ENCODE measurements around the gene DTHD1. TPM values are rescaled to one million over a fixed set of nuclear protein-coding genes. Genes with fewer than 3 reads are reported as not detected.

DTHD1 gene
- total RNA-seq = 0.49 and 0.95 TPM in 2 replicates

- intact Hi-C loops (cut with micrococcal nuclease) = loop anchor here (10.0 kb wide), 1 partner anchor 307 kb away; no protein-coding TSS in a partner anchor
- Mint-ChIP-seq H3K27me3 (no peaks in the 10 kb centered on the region), H3K4me3 (peak within 1 kb of the TSS; percentile 41), H3K27ac (peak within 1 kb of the TSS; percentile 80), H3K9me3 (peaks cover 9% of the 10 kb centered on the region), H3K36me3 (ENCODE audit: low read depth) (peaks cover 8% of the 10 kb centered on the region), H3K4me1 (peaks cover 80% of the 10 kb centered on the region)
- DNase-seq = no peak
Measured at GRCh38 chr4:36281384-36282106, at the start of gene DTHD1. Gene DTHD1, plus strand, starts transcription at chr4:36281616. Its CDS starts 143 bp downstream, at chr4:36281759.

- Mint-ChIP-seq H3K9me3 (peaks cover 33% of the 10 kb centered on the region), H3K27ac (peak overlapping the region; percentile 20), H3K36me3 (ENCODE audit: low read depth) (peaks cover 71% of the 10 kb centered on the region), H3K4me3 (no peak overlapping the region), H3K4me1 (peaks cover 49% of the 10 kb centered on the region), H3K27me3 (no peaks in the 10 kb centered on the region)
- no peak for DNase-seq
- intact Hi-C loops (cut with micrococcal nuclease) = no loop called here
Measured at GRCh38 chr4:36233567-36234266, 47.7 kb upstream of the DTHD1 start.

DNA sequence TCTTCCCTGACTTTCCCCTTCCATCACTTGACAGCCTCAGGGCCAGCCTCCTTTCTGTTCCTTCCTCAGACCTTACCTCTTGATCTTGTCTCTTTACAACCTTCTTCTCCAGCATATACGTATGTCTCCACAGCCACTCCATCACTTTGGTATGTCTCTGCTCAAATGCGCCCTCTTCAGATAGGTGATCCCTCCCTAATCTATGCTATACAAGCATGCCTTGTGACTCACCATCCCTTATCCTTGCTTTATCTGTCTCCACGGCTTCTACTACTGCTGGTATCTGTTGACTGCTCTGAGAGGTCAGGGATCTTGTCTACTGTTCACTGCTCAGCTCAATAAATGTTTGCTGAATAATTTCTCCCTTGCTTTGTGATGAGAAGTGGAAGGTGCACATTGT, 46.1 kb upstream of the DTHD1 start:
- Mint-ChIP-seq H3K4me1 (peaks cover 56% of the 10 kb centered on the region), H3K36me3 (ENCODE audit: low read depth) (peaks cover 81% of the 10 kb centered on the region), H3K27me3 (no peaks in the 10 kb centered on the region), H3K9me3 (peaks cover 40% of the 10 kb centered on the region), H3K27ac (peak overlapping the region; percentile 7), H3K4me3 (no peak overlapping the region)
- DNase-seq = no peak
- intact Hi-C loops (cut with micrococcal nuclease) = no loop called here

- no peak overlapping the region for H3K4me3 Mint-ChIP-seq
- no peaks in the 10 kb centered on the region for H3K27me3 Mint-ChIP-seq
- intact Hi-C loops (cut with micrococcal nuclease) = no loop called here
- DNase-seq = no peak
- peaks cover 59% of the 10 kb centered on the region for H3K4me1 Mint-ChIP-seq
- peaks cover 40% of the 10 kb centered on the region for H3K9me3 Mint-ChIP-seq
- no peak overlapping the region for H3K27ac Mint-ChIP-seq
- H3K36me3 Mint-ChIP-seq (ENCODE audit: low read depth) = peaks cover 81% of the 10 kb centered on the region
Measured at GRCh38 chr4:36236159-36236558, 45.3 kb upstream of the DTHD1 start.

- Mint-ChIP-seq H3K36me3 (ENCODE audit: low read depth) (peaks cover 82% of the 10 kb centered on the region), H3K27me3 (no peaks in the 10 kb centered on the region), H3K4me3 (no peak overlapping the region), H3K4me1 (peaks cover 63% of the 10 kb centered on the region), H3K9me3 (peaks cover 34% of the 10 kb centered on the region), H3K27ac (no peak overlapping the region)
- intact Hi-C loops (cut with micrococcal nuclease) = no loop called here
- no peak for DNase-seq
Measured at GRCh38 chr4:36237366-36238313, 43.8 kb upstream of the DTHD1 start.

DNA sequence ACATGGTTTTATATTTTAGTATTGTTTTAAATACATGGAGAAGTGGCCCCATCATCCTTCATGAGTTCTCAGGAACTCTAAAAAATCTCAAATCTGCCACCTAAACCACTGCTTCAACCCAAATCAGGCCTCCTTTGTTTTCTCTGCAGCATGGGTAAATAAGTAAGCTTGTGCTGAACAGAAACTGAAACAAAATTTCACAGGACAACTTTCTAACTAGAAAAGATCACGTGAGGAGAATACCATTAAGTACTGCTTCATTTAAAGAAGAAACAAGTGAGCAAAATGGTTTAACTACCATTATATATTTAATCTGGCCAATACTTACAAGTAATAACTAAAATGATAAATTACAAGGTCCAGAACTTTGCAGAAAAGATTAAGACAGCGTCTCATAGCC, 39.6 kb upstream of the DTHD1 start:
- intact Hi-C loops (cut with micrococcal nuclease) = loop anchor here (2.0 kb wide), 2 partner anchors 15 to 53 kb away; no protein-coding TSS in a partner anchor

DNA sequence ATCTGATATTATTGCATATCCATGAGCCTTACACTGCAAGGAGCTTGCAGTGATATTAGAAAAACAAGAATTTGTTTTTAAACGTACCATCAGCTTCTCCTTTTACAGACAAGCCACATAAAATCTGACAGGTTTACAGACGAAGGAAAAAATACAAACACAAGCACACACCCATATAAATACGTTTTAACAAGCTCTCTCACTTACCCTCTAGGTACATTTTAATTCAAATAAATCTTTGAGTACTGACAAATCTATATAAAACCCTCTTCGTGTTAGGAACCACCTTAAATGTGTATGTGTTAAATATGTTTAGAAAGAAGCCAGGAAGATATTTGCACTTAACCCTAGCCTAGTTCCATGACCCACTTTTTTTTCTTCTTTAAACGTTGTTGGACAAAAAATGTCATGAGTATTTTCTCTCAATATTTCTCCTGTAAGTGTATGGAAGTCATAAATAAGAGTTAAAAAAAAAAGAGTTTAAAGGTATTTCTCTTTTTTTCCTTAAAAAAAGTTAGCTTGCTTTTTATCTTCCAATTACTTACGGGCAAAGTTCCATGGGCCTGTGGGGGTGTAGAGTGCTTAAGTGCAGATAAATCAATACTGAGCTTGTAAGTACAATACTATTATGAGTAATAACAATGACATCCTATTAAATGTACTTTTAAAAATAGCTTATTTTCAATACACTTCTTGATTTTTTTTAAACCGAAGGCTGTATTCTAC, 38.6 kb upstream of the DTHD1 start:
- peak overlapping the region; percentile 96 for H3K27ac Mint-ChIP-seq
- H3K4me3 Mint-ChIP-seq = peak overlapping the region; percentile 87
- H3K4me1 Mint-ChIP-seq = peaks cover 46% of the 10 kb centered on the region
- peaks cover 13% of the 10 kb centered on the region for H3K9me3 Mint-ChIP-seq
- intact Hi-C loops (cut with micrococcal nuclease) = loop anchor here (1.0 to 2.0 kb wide), 2 partner anchors 32 to 54 kb away; no protein-coding TSS in a partner anchor
- peaks cover 5% of the 10 kb centered on the region for H3K27me3 Mint-ChIP-seq
- peaks cover 42% of the 10 kb centered on the region for H3K36me3 Mint-ChIP-seq (ENCODE audit: low read depth)
- no peak for DNase-seq

More for the DNA sequence above, 39.6 kb upstream of the DTHD1 start:
- H3K27me3 Mint-ChIP-seq = peaks cover 3% of the 10 kb centered on the region
- peak overlapping the region; percentile 79 for H3K27ac Mint-ChIP-seq
- H3K4me3 Mint-ChIP-seq = peak overlapping the region; percentile 87
- peaks cover 52% of the 10 kb centered on the region for H3K36me3 Mint-ChIP-seq (ENCODE audit: low read depth)
- H3K9me3 Mint-ChIP-seq = peaks cover 13% of the 10 kb centered on the region
- peaks cover 51% of the 10 kb centered on the region for H3K4me1 Mint-ChIP-seq
- DNase-seq = peak; percentile 80

GRCh38 chr4:36243355-36244256, 37.8 kb upstream of the DTHD1 start:
- Mint-ChIP-seq H3K9me3 (peaks cover 6% of the 10 kb centered on the region), H3K27me3 (peaks cover 5% of the 10 kb centered on the region), H3K4me3 (peak overlapping the region; percentile 87), H3K4me1 (peaks cover 41% of the 10 kb centered on the region), H3K36me3 (ENCODE audit: low read depth) (peaks cover 34% of the 10 kb centered on the region), H3K27ac (peak overlapping the region; percentile 96)
- intact Hi-C loops (cut with micrococcal nuclease) = loop anchor here (1.0 to 2.0 kb wide), 7 partner anchors 12 to 151 kb away; no protein-coding TSS in a partner anchor
- peak; percentile 86 for DNase-seq

DNA sequence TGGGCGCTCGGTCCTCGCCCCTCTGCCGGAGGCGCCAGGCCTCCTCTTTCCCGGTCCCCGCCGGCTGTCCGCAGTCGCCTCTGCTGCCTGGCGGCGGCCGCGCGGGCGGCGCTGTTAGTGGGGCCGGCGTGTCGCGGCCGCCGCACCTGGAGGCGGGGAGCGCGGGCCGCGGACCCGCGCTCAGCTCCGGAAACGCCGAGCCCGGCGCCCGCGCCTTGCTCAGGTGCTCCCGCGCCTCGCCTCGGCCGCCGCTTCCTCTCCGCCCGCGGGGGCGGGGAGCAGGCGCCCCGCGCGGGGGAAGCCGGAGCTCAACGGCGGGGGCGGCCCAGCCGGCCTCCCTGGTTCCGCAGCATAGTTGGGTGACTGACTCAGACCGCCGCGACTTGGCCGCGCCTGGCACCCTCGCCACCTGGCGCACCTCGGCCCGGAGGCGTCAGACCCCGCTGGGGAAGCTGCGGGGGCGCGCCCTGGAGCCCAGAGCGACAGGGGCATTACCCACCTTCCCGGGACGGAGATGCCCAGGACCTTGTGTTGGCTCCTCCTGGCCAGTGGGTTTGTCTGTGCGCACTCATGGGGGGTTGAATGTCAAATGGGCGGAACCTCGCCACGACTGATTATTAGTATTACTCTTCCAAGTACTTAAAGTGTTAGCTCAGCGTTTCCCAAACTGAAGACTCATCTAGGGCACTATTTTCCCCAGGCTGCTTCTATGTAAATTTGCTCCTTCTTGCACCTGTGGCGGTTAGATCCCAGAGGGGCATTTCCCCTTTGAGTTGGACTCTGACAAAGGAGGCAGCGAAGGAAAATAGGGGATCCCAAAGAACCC, 36.9 kb upstream of the DTHD1 start, which contains the start of gene ARAP2:
ARAP2 (minus strand) TSS at position 258 of the 826 bp plus-strand sequence. CDS start 15,028 bp downstream, outside the sequence.
- peaks cover 7% of the 10 kb centered on the region for H3K27me3 Mint-ChIP-seq
- H3K27ac Mint-ChIP-seq = peak within 1 kb of the TSS; percentile 96
- H3K9me3 Mint-ChIP-seq = peaks cover 3% of the 10 kb centered on the region
- DNase-seq = peak; percentile 93
- H3K36me3 Mint-ChIP-seq (ENCODE audit: low read depth) = peaks cover 25% of the 10 kb centered on the region
- H3K4me1 Mint-ChIP-seq = peaks cover 38% of the 10 kb centered on the region
- intact Hi-C loops (cut with micrococcal nuclease) = loop anchor here (1.0 kb wide), 5 partner anchors 11 to 150 kb away; no protein-coding TSS in a partner anchor
- H3K4me3 Mint-ChIP-seq = peak within 1 kb of the TSS; percentile 87

- no peak for DNase-seq
- H3K4me1 Mint-ChIP-seq = peaks cover 23% of the 10 kb centered on the region
- H3K9me3 Mint-ChIP-seq = peaks cover 3% of the 10 kb centered on the region
- H3K27me3 Mint-ChIP-seq = peaks cover 7% of the 10 kb centered on the region
- H3K36me3 Mint-ChIP-seq (ENCODE audit: low read depth) = no peaks in the 10 kb centered on the region
- intact Hi-C loops (cut with micrococcal nuclease) = no loop called here
- no peak overlapping the region for H3K27ac Mint-ChIP-seq
- no peak overlapping the region for H3K4me3 Mint-ChIP-seq
Measured at GRCh38 chr4:36249610-36250009, 31.8 kb upstream of the DTHD1 start.

DNA sequence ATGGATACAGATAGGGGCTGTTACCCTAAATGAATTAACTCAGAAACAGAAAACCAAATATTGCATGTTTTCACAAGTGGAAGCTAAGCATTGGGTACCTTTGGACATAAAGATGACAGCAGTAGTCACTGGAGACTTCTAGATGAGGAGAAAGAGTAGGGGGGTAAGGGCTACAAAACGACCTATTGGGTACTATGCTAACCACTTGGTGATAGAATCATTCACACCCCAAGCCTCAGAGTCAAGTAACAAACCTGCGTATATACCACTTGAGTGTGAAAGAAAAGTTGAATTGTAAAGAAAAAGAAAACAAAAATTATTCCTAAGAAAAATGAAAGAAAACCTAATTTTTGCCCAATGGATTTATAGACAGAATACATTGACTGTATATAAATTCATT, 29.4 kb upstream of the DTHD1 start:
- Mint-ChIP-seq H3K4me1 (peaks cover 29% of the 10 kb centered on the region), H3K4me3 (no peak overlapping the region), H3K36me3 (ENCODE audit: low read depth) (no peaks in the 10 kb centered on the region), H3K27me3 (peaks cover 4% of the 10 kb centered on the region), H3K27ac (no peak overlapping the region), H3K9me3 (peaks cover 3% of the 10 kb centered on the region)
- intact Hi-C loops (cut with micrococcal nuclease) = no loop called here
- no peak for DNase-seq
